Measurements from ENCODE around the gene GPC3.

Gene GPC3

DNA sequence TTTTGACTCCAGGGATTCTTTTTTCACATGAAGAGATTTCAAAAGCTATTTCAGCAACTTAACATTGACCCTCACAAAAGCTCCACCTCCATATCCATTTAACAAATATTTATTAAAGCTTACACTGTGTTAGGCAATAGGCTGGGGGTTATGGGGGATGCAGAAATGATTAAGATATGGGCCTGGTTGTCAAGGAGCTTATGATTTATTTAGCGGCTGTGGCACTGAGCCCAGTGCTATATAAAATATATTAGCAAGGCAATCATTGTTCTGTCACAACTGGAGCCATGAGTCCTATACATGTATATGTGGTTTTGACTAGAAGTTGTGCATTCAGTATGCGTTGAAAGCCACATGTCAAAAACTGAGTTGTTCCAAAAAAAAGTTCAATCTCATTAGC lies 131.1 kb downstream of the GPC3 start:
- no peak for TF ChIP-seq YY1 (IDR thresholded peaks at IDR 0.05; ENCODE audit: low read depth)
- TF ChIP-seq CREB1 (IDR thresholded peaks at IDR 0.05; ENCODE audit: low read depth) = no peak
- TF ChIP-seq, protein P1, sequence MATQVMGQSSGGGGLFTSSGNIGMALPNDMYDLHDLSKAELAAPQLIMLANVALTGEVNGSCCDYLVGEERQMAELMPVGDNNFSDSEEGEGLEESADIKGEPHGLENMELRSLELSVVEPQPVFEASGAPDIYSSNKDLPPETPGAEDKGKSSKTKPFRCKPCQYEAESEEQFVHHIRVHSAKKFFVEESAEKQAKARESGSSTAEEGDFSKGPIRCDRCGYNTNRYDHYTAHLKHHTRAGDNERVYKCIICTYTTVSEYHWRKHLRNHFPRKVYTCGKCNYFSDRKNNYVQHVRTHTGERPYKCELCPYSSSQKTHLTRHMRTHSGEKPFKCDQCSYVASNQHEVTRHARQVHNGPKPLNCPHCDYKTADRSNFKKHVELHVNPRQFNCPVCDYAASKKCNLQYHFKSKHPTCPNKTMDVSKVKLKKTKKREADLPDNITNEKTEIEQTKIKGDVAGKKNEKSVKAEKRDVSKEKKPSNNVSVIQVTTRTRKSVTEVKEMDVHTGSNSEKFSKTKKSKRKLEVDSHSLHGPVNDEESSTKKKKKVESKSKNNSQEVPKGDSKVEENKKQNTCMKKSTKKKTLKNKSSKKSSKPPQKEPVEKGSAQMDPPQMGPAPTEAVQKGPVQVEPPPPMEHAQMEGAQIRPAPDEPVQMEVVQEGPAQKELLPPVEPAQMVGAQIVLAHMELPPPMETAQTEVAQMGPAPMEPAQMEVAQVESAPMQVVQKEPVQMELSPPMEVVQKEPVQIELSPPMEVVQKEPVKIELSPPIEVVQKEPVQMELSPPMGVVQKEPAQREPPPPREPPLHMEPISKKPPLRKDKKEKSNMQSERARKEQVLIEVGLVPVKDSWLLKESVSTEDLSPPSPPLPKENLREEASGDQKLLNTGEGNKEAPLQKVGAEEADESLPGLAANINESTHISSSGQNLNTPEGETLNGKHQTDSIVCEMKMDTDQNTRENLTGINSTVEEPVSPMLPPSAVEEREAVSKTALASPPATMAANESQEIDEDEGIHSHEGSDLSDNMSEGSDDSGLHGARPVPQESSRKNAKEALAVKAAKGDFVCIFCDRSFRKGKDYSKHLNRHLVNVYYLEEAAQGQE (IDR thresholded peaks at IDR 0.05; ENCODE audit: low read depth) = no peak
- no peak for TF ChIP-seq EP300 (IDR thresholded peaks at IDR 0.05; ENCODE audit: borderline replicate concordance)
- no peak for TF ChIP-seq EGR1 (IDR thresholded peaks at IDR 0.05)
- TF ChIP-seq, protein P2, sequence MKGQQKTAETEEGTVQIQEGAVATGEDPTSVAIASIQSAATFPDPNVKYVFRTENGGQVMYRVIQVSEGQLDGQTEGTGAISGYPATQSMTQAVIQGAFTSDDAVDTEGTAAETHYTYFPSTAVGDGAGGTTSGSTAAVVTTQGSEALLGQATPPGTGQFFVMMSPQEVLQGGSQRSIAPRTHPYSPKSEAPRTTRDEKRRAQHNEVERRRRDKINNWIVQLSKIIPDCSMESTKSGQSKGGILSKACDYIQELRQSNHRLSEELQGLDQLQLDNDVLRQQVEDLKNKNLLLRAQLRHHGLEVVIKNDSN (IDR thresholded peaks at IDR 0.05) = no peak
- no peak for TF ChIP-seq TEAD4 (IDR thresholded peaks at IDR 0.05)
- TF ChIP-seq CEBPB (IDR thresholded peaks at IDR 0.05) = no peak

DNA sequence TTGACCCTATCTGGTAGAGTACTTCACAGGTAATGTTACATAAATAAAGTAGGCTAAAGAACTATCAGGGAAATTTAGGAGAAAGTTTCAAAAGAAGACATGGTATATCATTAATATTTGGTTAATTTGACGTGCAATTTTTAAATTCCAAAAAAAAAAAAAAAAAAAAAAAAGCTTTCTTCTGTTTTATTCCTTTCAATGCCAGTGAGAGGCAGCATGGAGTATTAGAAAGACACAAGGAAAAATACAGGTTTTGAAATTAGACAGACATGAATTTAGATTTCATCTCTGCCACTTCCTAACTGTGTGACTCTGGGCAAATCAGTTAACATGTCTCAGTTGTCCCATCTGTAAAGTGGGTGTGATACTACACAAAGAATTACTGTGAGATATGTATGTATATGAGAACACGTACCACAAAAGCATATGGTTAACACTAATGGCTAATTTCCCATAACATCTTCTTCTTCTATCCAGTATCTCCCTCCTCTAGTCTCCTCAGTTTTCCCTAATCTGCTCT lies 132.5 kb downstream of the GPC3 start:
- TF ChIP-seq TAF1 (IDR thresholded peaks at IDR 0.05; ENCODE audit: low read depth) = no peak
- no peak for TF ChIP-seq NFIC (IDR thresholded peaks at IDR 0.05)
- no peak for TF ChIP-seq ZBTB7A (IDR thresholded peaks at IDR 0.05; ENCODE audit: low read depth)
- TF ChIP-seq, protein P2 (IDR thresholded peaks at IDR 0.05) = no peak
- TF ChIP-seq FOXM1 (IDR thresholded peaks at IDR 0.05; ENCODE audit: borderline replicate concordance, low read depth) = no peak
- TF ChIP-seq RAD21 (IDR thresholded peaks at IDR 0.05; ENCODE audit: low read depth) = no peak
- TF ChIP-seq YY1 (IDR thresholded peaks at IDR 0.05; ENCODE audit: low read depth) = no peak
- TF ChIP-seq, protein P1 (IDR thresholded peaks at IDR 0.05; ENCODE audit: low read depth) = no peak
- no peak for TF ChIP-seq TEAD4 (IDR thresholded peaks at IDR 0.05)
- TF ChIP-seq, protein P3, sequence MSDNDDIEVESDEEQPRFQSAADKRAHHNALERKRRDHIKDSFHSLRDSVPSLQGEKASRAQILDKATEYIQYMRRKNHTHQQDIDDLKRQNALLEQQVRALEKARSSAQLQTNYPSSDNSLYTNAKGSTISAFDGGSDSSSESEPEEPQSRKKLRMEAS (IDR thresholded peaks at IDR 0.05) = no peak
- no peak for TF ChIP-seq TCF12 (IDR thresholded peaks at IDR 0.05; ENCODE audit: low read depth)
- TF ChIP-seq CREB1 (IDR thresholded peaks at IDR 0.05; ENCODE audit: low read depth) = no peak
- no peak for TF ChIP-seq CEBPB (IDR thresholded peaks at IDR 0.05)
- no peak for TF ChIP-seq EP300 (IDR thresholded peaks at IDR 0.05; ENCODE audit: borderline replicate concordance)
- no peak for TF ChIP-seq EGR1 (IDR thresholded peaks at IDR 0.05)

DNA sequence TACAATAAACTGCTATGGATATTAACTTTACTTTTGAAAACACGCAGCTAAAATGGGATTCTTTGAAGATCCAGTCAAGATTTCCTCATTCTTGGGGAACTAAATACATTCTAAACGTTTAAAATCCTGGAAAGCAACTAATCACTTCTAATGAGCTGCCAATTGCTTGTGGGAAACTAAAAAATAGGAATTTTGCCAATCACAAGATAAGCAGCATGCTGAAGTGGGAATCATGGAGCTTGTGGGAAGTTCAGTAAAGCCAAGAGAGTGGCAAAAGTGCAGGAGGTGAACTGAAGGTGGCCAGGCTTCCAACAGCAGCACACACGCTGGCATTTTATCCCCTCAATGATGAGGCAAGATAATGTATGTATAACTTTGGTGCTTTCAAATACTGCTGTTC lies 133.0 kb downstream of the GPC3 start:
- no peak for TF ChIP-seq EGR1 (IDR thresholded peaks at IDR 0.05)
- no peak for TF ChIP-seq RAD21 (IDR thresholded peaks at IDR 0.05; ENCODE audit: low read depth)
- no peak for TF ChIP-seq TEAD4 (IDR thresholded peaks at IDR 0.05)
- no peak for TF ChIP-seq EP300 (IDR thresholded peaks at IDR 0.05; ENCODE audit: borderline replicate concordance)
- TF ChIP-seq, protein P3 (IDR thresholded peaks at IDR 0.05) = no peak
- TF ChIP-seq, protein P2 (IDR thresholded peaks at IDR 0.05) = no peak
- TF ChIP-seq, protein P1 (IDR thresholded peaks at IDR 0.05; ENCODE audit: low read depth) = no peak
- no peak for TF ChIP-seq YY1 (IDR thresholded peaks at IDR 0.05; ENCODE audit: low read depth)
- no peak for TF ChIP-seq FOXM1 (IDR thresholded peaks at IDR 0.05; ENCODE audit: borderline replicate concordance, low read depth)
- no peak for TF ChIP-seq NFIC (IDR thresholded peaks at IDR 0.05)
- TF ChIP-seq CEBPB (IDR thresholded peaks at IDR 0.05) = no peak
- TF ChIP-seq ZBTB7A (IDR thresholded peaks at IDR 0.05; ENCODE audit: low read depth) = no peak
- no peak for TF ChIP-seq TAF1 (IDR thresholded peaks at IDR 0.05; ENCODE audit: low read depth)
- TF ChIP-seq CREB1 (IDR thresholded peaks at IDR 0.05; ENCODE audit: low read depth) = no peak
- TF ChIP-seq TCF12 (IDR thresholded peaks at IDR 0.05; ENCODE audit: low read depth) = no peak

DNA sequence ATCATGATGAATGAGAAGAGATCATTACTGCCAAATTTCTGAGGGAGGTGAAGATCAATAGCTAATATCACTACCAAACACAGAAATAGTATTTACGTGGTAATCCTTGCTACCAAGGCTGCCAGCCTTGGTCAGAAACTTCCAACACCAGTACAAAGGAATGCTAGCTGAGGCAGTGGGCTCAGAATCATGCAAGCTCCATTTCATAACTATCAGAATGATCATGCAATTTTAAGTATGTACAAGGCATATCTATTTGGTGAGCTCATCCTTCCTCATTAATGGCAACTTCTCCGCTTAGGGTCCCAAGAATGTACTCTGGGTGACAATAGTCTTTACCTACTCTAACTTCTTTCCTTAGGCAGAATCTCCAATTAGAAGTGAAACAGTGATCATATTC lies 135.0 kb downstream of the GPC3 start:
- TF ChIP-seq, protein P1 (IDR thresholded peaks at IDR 0.05; ENCODE audit: low read depth) = no peak
- TF ChIP-seq TAF1 (IDR thresholded peaks at IDR 0.05; ENCODE audit: low read depth) (no peak), TEAD4 (IDR thresholded peaks at IDR 0.05) (no peak), YY1 (IDR thresholded peaks at IDR 0.05; ENCODE audit: low read depth) (no peak), EGR1 (IDR thresholded peaks at IDR 0.05) (no peak), FOXM1 (IDR thresholded peaks at IDR 0.05; ENCODE audit: borderline replicate concordance, low read depth) (no peak), ZBTB7A (IDR thresholded peaks at IDR 0.05; ENCODE audit: low read depth) (no peak), EP300 (IDR thresholded peaks at IDR 0.05; ENCODE audit: borderline replicate concordance) (no peak), NFIC (IDR thresholded peaks at IDR 0.05) (no peak)
- TF ChIP-seq, protein P3 (IDR thresholded peaks at IDR 0.05) = no peak
- TF ChIP-seq, protein P2 (IDR thresholded peaks at IDR 0.05) = no peak

All from Ishikawa (cell line).